ENCODE results near the gene RNF157.

Gene RNF157

GRCh38 chr17:76251478-76252039 lies 11.3 kb upstream of the RNF157 start:
- peaks cover 15% of the 10 kb centered on the region for H3K4me1 ChIP-seq (ENCODE audit: control insufficient read depth, low read length)
- H3K4me2 ChIP-seq (ENCODE audit: low read length): peak overlapping the region; percentile 32; the same call in 1 of the 2 replicates
- no peaks in the 10 kb centered on the region for H3K9me3 ChIP-seq (ENCODE audit: control insufficient read depth, insufficient read depth, low read length)
- TF ChIP-seq CTCF (IDR thresholded peaks at IDR 0.05; ENCODE audit: low read depth, low read length, poor library complexity, severe bottlenecking) (no peak), EZH2phosphoT487 (IDR thresholded peaks at IDR 0.05; ENCODE audit: borderline replicate concordance, low read length) (no peak)
- no peak overlapping the region for H3K4me3 ChIP-seq (ENCODE audit: low read length)
- no peaks in the 10 kb centered on the region for H3F3A ChIP-seq (ENCODE audit: control insufficient read depth, insufficient read depth)
- peaks cover 1% of the 10 kb centered on the region; the same call in 1 of the 2 replicates for H3K27me3 ChIP-seq (ENCODE audit: control insufficient read depth, low read length)
- H3K36me3 ChIP-seq (ENCODE audit: control insufficient read depth, low read length): no peaks in the 10 kb centered on the region
- no peaks in the 10 kb centered on the region for H4K20me1 ChIP-seq (ENCODE audit: control insufficient read depth, insufficient read depth, low read depth, low read length)
- no peaks in the 10 kb centered on the region for H3K79me2 ChIP-seq (ENCODE audit: control insufficient read depth, low read length)
- H3K9me2 ChIP-seq (replicated peaks; ENCODE audit: control insufficient read depth, low read length): no peaks in the 10 kb centered on the region
- H3K27ac ChIP-seq (ENCODE audit: low read depth, low read length): no peak overlapping the region

GRCh38 chr17:76250141-76250540 lies 9.8 kb upstream of the RNF157 start:
- no peak overlapping the region for H3K27ac ChIP-seq (ENCODE audit: low read depth, low read length)
- no peaks in the 10 kb centered on the region for H3K9me2 ChIP-seq (replicated peaks; ENCODE audit: control insufficient read depth, low read length)
- H3K4me2 ChIP-seq (ENCODE audit: low read length): no peak overlapping the region
- no peak for TF ChIP-seq CTCF (IDR thresholded peaks at IDR 0.05; ENCODE audit: low read depth, low read length, poor library complexity, severe bottlenecking)
- no peak for TF ChIP-seq EZH2phosphoT487 (IDR thresholded peaks at IDR 0.05; ENCODE audit: borderline replicate concordance, low read length)
- H3K27me3 ChIP-seq (ENCODE audit: control insufficient read depth, low read length): peaks cover 4% of the 10 kb centered on the region; the same call in 1 of the 2 replicates
- no peaks in the 10 kb centered on the region for H4K20me1 ChIP-seq (ENCODE audit: control insufficient read depth, insufficient read depth, low read depth, low read length)
- H3K9me3 ChIP-seq (ENCODE audit: control insufficient read depth, insufficient read depth, low read length): no peaks in the 10 kb centered on the region
- no peaks in the 10 kb centered on the region for H3K36me3 ChIP-seq (ENCODE audit: control insufficient read depth, low read length)
- H3F3A ChIP-seq (ENCODE audit: control insufficient read depth, insufficient read depth): no peaks in the 10 kb centered on the region
- no peak overlapping the region for H3K4me3 ChIP-seq (ENCODE audit: low read length)
- H3K79me2 ChIP-seq (ENCODE audit: control insufficient read depth, low read length): no peaks in the 10 kb centered on the region
- H3K4me1 ChIP-seq (ENCODE audit: control insufficient read depth, low read length): peaks cover 19% of the 10 kb centered on the region

- Histone ChIP-seq H3K4me2 (ENCODE audit: low read length) (no peak overlapping the region), H3K27ac (ENCODE audit: low read depth, low read length) (no peak overlapping the region), H3K36me3 (ENCODE audit: control insufficient read depth, low read length) (no peaks in the 10 kb centered on the region), H4K20me1 (ENCODE audit: control insufficient read depth, insufficient read depth, low read depth, low read length) (no peaks in the 10 kb centered on the region), H3K9me3 (ENCODE audit: control insufficient read depth, insufficient read depth, low read length) (no peaks in the 10 kb centered on the region), H3F3A (ENCODE audit: control insufficient read depth, insufficient read depth) (no peaks in the 10 kb centered on the region), H3K4me3 (ENCODE audit: low read length) (no peak overlapping the region), H3K27me3 (ENCODE audit: control insufficient read depth, low read length) (peaks cover 16% of the 10 kb centered on the region), H3K9me2 (replicated peaks; ENCODE audit: control insufficient read depth, low read length) (no peaks in the 10 kb centered on the region), H3K4me1 (ENCODE audit: control insufficient read depth, low read length) (peaks cover 19% of the 10 kb centered on the region), H3K79me2 (ENCODE audit: control insufficient read depth, low read length) (no peaks in the 10 kb centered on the region)
- TF ChIP-seq CTCF (IDR thresholded peaks at IDR 0.05; ENCODE audit: low read depth, low read length, poor library complexity, severe bottlenecking) (peak; percentile 34), EZH2phosphoT487 (IDR thresholded peaks at IDR 0.05; ENCODE audit: borderline replicate concordance, low read length) (no peak)
Measured at GRCh38 chr17:76248013-76248782, 7.9 kb upstream of the RNF157 start.

Data from DOHH2 (cell line).